ENCODE data around the gene DYTN. TPM values are rescaled to one million over a fixed set of nuclear protein-coding genes. Genes with fewer than 3 reads are reported as not detected.

Gene DYTN
- total RNA-seq, 1 experiment from 2014 or later: not detected

DNA sequence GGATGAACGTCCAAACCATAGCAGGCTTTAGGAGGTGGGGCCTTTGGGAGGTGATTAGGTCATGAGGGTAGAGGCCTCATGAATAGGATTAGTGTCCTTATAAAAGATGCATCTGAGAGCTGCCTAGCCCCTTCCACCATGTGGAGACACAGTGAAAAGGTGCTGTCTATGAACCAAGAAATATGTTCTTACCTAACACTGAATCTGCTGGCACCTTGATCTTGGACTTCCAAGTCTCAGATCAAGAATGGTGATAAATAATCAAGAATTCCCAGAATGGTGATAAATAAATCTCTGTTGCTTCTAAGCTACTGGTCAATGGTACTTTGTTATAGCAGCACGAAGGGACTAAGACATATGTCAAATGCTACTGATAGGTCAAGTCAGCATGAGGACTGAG lies 15.1 kb upstream of the DYTN start (continued):
- TF ChIP-seq, protein P1, sequence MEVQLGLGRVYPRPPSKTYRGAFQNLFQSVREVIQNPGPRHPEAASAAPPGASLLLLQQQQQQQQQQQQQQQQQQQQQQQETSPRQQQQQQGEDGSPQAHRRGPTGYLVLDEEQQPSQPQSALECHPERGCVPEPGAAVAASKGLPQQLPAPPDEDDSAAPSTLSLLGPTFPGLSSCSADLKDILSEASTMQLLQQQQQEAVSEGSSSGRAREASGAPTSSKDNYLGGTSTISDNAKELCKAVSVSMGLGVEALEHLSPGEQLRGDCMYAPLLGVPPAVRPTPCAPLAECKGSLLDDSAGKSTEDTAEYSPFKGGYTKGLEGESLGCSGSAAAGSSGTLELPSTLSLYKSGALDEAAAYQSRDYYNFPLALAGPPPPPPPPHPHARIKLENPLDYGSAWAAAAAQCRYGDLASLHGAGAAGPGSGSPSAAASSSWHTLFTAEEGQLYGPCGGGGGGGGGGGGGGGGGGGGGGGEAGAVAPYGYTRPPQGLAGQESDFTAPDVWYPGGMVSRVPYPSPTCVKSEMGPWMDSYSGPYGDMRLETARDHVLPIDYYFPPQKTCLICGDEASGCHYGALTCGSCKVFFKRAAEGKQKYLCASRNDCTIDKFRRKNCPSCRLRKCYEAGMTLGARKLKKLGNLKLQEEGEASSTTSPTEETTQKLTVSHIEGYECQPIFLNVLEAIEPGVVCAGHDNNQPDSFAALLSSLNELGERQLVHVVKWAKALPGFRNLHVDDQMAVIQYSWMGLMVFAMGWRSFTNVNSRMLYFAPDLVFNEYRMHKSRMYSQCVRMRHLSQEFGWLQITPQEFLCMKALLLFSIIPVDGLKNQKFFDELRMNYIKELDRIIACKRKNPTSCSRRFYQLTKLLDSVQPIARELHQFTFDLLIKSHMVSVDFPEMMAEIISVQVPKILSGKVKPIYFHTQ (CRISPR knock-in tag; IDR thresholded peaks at IDR 0.05): no peak
- TF ChIP-seq ZNF219 (CRISPR knock-in tag; IDR thresholded peaks at IDR 0.05; ENCODE audit: borderline replicate concordance) (no peak), TEAD1 (CRISPR knock-in tag; IDR thresholded peaks at IDR 0.05) (no peak), OVOL2 (CRISPR knock-in tag; IDR thresholded peaks at IDR 0.05; ENCODE audit: borderline replicate concordance) (no peak), SP1 (CRISPR knock-in tag; conservative IDR thresholded peaks at IDR 0.05) (no peak), GABPB1 (CRISPR knock-in tag; IDR thresholded peaks at IDR 0.05) (no peak)
- TF ChIP-seq, protein P2, sequence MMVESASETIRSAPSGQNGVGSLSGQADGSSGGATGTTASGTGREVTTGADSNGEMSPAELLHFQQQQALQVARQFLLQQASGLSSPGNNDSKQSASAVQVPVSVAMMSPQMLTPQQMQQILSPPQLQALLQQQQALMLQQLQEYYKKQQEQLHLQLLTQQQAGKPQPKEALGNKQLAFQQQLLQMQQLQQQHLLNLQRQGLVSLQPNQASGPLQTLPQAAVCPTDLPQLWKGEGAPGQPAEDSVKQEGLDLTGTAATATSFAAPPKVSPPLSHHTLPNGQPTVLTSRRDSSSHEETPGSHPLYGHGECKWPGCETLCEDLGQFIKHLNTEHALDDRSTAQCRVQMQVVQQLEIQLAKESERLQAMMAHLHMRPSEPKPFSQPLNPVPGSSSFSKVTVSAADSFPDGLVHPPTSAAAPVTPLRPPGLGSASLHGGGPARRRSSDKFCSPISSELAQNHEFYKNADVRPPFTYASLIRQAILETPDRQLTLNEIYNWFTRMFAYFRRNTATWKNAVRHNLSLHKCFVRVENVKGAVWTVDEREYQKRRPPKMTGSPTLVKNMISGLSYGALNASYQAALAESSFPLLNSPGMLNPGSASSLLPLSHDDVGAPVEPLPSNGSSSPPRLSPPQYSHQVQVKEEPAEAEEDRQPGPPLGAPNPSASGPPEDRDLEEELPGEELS (CRISPR knock-in tag; IDR thresholded peaks at IDR 0.05): no peak
- TF ChIP-seq, protein P3, sequence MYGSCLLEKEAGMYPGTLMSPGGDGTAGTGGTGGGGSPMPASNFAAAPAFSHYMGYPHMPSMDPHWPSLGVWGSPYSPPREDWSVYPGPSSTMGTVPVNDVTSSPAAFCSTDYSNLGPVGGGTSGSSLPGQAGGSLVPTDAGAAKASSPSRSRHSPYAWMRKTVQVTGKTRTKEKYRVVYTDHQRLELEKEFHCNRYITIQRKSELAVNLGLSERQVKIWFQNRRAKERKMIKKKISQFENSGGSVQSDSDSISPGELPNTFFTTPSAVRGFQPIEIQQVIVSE (CRISPR knock-in tag; IDR thresholded peaks at IDR 0.05; ENCODE audit: borderline replicate concordance): no peak
- TF ChIP-seq, protein P4, sequence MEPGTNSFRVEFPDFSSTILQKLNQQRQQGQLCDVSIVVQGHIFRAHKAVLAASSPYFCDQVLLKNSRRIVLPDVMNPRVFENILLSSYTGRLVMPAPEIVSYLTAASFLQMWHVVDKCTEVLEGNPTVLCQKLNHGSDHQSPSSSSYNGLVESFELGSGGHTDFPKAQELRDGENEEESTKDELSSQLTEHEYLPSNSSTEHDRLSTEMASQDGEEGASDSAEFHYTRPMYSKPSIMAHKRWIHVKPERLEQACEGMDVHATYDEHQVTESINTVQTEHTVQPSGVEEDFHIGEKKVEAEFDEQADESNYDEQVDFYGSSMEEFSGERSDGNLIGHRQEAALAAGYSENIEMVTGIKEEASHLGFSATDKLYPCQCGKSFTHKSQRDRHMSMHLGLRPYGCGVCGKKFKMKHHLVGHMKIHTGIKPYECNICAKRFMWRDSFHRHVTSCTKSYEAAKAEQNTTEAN (CRISPR knock-in tag; IDR thresholded peaks at IDR 0.05): no peak
- TF ChIP-seq, protein P5, sequence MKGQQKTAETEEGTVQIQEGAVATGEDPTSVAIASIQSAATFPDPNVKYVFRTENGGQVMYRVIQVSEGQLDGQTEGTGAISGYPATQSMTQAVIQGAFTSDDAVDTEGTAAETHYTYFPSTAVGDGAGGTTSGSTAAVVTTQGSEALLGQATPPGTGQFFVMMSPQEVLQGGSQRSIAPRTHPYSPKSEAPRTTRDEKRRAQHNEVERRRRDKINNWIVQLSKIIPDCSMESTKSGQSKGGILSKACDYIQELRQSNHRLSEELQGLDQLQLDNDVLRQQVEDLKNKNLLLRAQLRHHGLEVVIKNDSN (CRISPR knock-in tag; IDR thresholded peaks at IDR 0.05): no peak
- TF ChIP-seq, protein P6, sequence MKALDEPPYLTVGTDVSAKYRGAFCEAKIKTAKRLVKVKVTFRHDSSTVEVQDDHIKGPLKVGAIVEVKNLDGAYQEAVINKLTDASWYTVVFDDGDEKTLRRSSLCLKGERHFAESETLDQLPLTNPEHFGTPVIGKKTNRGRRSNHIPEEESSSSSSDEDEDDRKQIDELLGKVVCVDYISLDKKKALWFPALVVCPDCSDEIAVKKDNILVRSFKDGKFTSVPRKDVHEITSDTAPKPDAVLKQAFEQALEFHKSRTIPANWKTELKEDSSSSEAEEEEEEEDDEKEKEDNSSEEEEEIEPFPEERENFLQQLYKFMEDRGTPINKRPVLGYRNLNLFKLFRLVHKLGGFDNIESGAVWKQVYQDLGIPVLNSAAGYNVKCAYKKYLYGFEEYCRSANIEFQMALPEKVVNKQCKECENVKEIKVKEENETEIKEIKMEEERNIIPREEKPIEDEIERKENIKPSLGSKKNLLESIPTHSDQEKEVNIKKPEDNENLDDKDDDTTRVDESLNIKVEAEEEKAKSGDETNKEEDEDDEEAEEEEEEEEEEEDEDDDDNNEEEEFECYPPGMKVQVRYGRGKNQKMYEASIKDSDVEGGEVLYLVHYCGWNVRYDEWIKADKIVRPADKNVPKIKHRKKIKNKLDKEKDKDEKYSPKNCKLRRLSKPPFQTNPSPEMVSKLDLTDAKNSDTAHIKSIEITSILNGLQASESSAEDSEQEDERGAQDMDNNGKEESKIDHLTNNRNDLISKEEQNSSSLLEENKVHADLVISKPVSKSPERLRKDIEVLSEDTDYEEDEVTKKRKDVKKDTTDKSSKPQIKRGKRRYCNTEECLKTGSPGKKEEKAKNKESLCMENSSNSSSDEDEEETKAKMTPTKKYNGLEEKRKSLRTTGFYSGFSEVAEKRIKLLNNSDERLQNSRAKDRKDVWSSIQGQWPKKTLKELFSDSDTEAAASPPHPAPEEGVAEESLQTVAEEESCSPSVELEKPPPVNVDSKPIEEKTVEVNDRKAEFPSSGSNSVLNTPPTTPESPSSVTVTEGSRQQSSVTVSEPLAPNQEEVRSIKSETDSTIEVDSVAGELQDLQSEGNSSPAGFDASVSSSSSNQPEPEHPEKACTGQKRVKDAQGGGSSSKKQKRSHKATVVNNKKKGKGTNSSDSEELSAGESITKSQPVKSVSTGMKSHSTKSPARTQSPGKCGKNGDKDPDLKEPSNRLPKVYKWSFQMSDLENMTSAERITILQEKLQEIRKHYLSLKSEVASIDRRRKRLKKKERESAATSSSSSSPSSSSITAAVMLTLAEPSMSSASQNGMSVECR (CRISPR knock-in tag; IDR thresholded peaks at IDR 0.05; ENCODE audit: borderline replicate concordance): no peak

DNA sequence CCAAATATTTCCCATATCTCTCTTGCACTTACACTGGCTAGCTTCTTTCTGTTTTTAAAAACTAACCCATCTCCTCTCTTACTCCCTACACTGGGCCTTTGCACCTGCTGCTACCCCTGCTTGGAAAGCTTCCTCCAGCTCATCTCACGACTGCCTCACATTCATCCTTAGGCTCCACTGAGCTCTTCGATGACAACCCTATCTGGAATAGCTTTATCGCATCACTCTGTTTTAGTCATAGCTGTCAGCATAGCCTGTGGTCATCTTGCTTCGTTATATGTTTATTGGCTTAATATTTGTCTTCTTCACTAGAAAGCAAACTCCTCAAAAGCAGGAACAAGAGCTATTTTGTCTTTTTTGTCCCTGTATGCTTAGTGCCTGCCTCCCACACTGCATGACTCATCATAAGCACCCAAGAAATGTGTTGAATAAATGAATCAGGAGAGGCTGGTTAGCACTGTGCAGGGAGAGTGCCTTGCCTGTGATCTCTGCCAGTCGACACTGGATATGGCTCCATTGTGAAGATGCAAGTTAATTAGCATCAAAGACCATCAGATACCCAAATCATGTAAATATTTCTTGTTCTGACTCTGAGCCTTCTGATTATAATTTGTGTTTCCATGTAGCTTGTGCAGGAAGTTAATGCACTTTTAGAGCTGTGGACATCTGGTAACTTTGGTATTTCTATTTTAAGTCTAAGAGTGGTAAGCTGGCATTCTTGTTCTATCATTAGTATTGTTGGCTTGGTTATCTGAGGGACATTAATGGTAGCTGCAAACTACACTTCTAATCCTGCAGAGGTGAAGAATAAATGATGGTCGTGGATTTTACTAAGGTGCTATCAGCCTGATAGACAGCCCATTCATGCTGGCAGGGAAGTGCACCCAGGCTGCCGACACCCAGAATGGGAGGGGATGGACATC lies 10.3 kb upstream of the DYTN start:
- Mint-ChIP-seq H3K36me3 (no peaks in the 10 kb centered on the region), H3K27ac (no peak overlapping the region), H3K27me3 (ENCODE audit: low read depth) (no peaks in the 10 kb centered on the region; the same call in 1 of the 2 replicates), H3K4me1 (0 out of 2 replicates have a peak, but pooled peaks cover 3% of the 10 kb centered on the region), H3K9me3 (peaks cover 4% of the 10 kb centered on the region), H3K4me3 (no peak overlapping the region)
- ATAC-seq: no peak
- no peak for DNase-seq (ENCODE audit: low spot score)
- CTCF ChIA-PET: no interaction called here
- POLR2A ChIA-PET: no interaction called here
- TF ChIP-seq FOXJ3 (CRISPR knock-in tag; IDR thresholded peaks at IDR 0.05; ENCODE audit: borderline replicate concordance): no peak
